ENCODE measurements around the gene SKAP1.

The SKAP1 gene

GRCh38 chr17:48143629-48144028, 286.4 kb downstream of the SKAP1 start:
- no peak overlapping the region for H3K4me3 ChIP-seq (ENCODE audit: control insufficient read depth, low read depth, low read length)
- no peak for DNase-seq (ENCODE audit: low read depth)
- no peak for TF ChIP-seq CTCF (IDR thresholded peaks at IDR 0.05; ENCODE audit: control insufficient read depth, insufficient read depth, low read depth, low read length, missing control alignments)

GRCh38 chr17:48139944-48140343, 290.1 kb downstream of the SKAP1 start:
- no peak overlapping the region for H3K4me3 ChIP-seq (ENCODE audit: control insufficient read depth, low read depth, low read length)
- TF ChIP-seq CTCF (IDR thresholded peaks at IDR 0.05; ENCODE audit: control insufficient read depth, insufficient read depth, low read depth, low read length, missing control alignments), result no peak
- no peak for DNase-seq (ENCODE audit: low read depth)

- no peak overlapping the region for H3K4me3 ChIP-seq (ENCODE audit: control insufficient read depth, low read depth, low read length)
- DNase-seq (ENCODE audit: low read depth), result no peak
- no peak for TF ChIP-seq CTCF (IDR thresholded peaks at IDR 0.05; ENCODE audit: control insufficient read depth, insufficient read depth, low read depth, low read length, missing control alignments)
These were observed 292.4 kb downstream of the SKAP1 start for GRCh38 chr17:48137656-48138055.

GRCh38 chr17:48134912-48135480, 295.0 kb downstream of the SKAP1 start:
- no peak overlapping the region for H3K4me3 ChIP-seq (ENCODE audit: control insufficient read depth, low read depth, low read length)
- no peak for DNase-seq (ENCODE audit: low read depth)
- peak; percentile 10 for TF ChIP-seq CTCF (IDR thresholded peaks at IDR 0.05; ENCODE audit: control insufficient read depth, insufficient read depth, low read depth, low read length, missing control alignments)

GRCh38 chr17:48132385-48132784, 297.6 kb downstream of the SKAP1 start:
- DNase-seq (ENCODE audit: low read depth), result no peak
- no peak for TF ChIP-seq CTCF (IDR thresholded peaks at IDR 0.05; ENCODE audit: control insufficient read depth, insufficient read depth, low read depth, low read length, missing control alignments)

GRCh38 chr17:48131216-48131824, 298.7 kb downstream of the SKAP1 start:
- peak; percentile 18 for DNase-seq (ENCODE audit: low read depth)
- TF ChIP-seq CTCF (IDR thresholded peaks at IDR 0.05; ENCODE audit: control insufficient read depth, insufficient read depth, low read depth, low read length, missing control alignments), result peak; percentile 86
- H3K4me3 ChIP-seq (ENCODE audit: control insufficient read depth, low read depth, low read length), result no peak overlapping the region

More at GRCh38 chr17:48132385-48132784, 297.6 kb downstream of the SKAP1 start:
- no peak overlapping the region for H3K4me3 ChIP-seq (ENCODE audit: control insufficient read depth, low read depth, low read length)

Data from AG09309 (cell line).